ENCODE results near the gene LRMDA. TPM values are rescaled to one million over a fixed set of nuclear protein-coding genes. Genes with fewer than 3 reads are reported as not detected.

LRMDA gene
- polyA plus RNA-seq, 1 donor (not counting 4 experiments of a cell fraction or from before 2014, with no cell fraction given), result not detected

DNA sequence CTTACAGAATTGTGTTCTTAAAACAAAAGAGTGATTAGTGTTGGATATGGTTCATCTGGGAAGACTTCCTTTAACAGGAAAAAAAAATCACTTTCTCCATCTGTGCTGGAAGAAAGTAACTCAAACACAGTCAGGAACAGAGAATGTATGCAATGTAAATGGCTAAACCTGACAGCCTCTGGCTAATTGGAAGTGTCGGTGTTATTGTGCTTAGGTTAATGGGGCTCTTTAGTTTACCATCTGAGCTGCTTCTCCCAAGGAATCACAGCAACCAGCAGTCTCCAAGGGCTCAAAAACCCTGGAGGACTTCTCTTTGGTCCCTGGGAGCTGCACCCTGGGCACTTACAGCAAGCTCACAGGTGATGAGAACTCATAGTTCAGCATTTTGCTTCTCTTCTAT lies 724.5 kb downstream of the LRMDA start:
- H3K27me3 ChIP-seq (ENCODE audit: control insufficient read depth, extremely low read depth, insufficient read depth, low read length), result no peaks in the 10 kb centered on the region
- no peak for FAIRE-seq
- no peaks in the 10 kb centered on the region for H3K9me3 ChIP-seq (ENCODE audit: control insufficient read depth, low read depth, low read length)
- H4K20me1 ChIP-seq (ENCODE audit: control insufficient read depth, extremely low read depth, insufficient read depth, low read length), result no peaks in the 10 kb centered on the region
- H2AFZ ChIP-seq (ENCODE audit: control insufficient read depth, low read length), result no peak overlapping the region
- dilution Hi-C loops (cut with MboI; ENCODE audit: extremely low pct_ligation_motif_present, low sequenced_read_pairs), result no loop called here
- H3K4me1 ChIP-seq (ENCODE audit: control insufficient read depth, extremely low read depth, insufficient read depth, low read length), result no peaks in the 10 kb centered on the region
- no peak overlapping the region for H3K27ac ChIP-seq (ENCODE audit: control insufficient read depth, insufficient read depth, low read length)
- DNase-seq (ENCODE audit: low read depth, low spot score), result no peak
- H3K36me3 ChIP-seq (ENCODE audit: control insufficient read depth in 2 of 2, extremely low read depth in 1 of 2, insufficient read depth in 2 of 2, low read length in 2 of 2), result no peaks in the 10 kb centered on the region
- no peaks in the 10 kb centered on the region for H3K79me2 ChIP-seq (ENCODE audit: control insufficient read depth, insufficient read depth, low read length)
- H3K9ac ChIP-seq (ENCODE audit: control insufficient read depth, extremely low read depth, insufficient read depth, low read length), result no peak overlapping the region
- no peaks in the 10 kb centered on the region for H3K9me1 ChIP-seq (ENCODE audit: control insufficient read depth, extremely low read depth, insufficient read depth, low read length)
- TF ChIP-seq, protein P1, sequence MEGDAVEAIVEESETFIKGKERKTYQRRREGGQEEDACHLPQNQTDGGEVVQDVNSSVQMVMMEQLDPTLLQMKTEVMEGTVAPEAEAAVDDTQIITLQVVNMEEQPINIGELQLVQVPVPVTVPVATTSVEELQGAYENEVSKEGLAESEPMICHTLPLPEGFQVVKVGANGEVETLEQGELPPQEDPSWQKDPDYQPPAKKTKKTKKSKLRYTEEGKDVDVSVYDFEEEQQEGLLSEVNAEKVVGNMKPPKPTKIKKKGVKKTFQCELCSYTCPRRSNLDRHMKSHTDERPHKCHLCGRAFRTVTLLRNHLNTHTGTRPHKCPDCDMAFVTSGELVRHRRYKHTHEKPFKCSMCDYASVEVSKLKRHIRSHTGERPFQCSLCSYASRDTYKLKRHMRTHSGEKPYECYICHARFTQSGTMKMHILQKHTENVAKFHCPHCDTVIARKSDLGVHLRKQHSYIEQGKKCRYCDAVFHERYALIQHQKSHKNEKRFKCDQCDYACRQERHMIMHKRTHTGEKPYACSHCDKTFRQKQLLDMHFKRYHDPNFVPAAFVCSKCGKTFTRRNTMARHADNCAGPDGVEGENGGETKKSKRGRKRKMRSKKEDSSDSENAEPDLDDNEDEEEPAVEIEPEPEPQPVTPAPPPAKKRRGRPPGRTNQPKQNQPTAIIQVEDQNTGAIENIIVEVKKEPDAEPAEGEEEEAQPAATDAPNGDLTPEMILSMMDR (optimal IDR thresholded peaks at IDR 0.05 in 1 of 3, IDR thresholded peaks at IDR 0.05 in 1 of 3, conservative IDR thresholded peaks at IDR 0.05 in 1 of 3; ENCODE audit: extremely low read depth in 1 of 3, insufficient read depth in 2 of 3, low read length in 3 of 3), result no peak
- TF ChIP-seq EZH2 (IDR thresholded peaks at IDR 0.05; ENCODE audit: low read length), result no peak
- no peak overlapping the region for H3K4me2 ChIP-seq (ENCODE audit: control insufficient read depth, extremely low read depth, insufficient read depth, low read depth, low read length)
- no peak overlapping the region for H3K4me3 ChIP-seq (ENCODE audit: control insufficient read depth in 2 of 3, extremely low read depth in 1 of 3, insufficient read depth in 2 of 3, low read depth in 1 of 3, low read length in 3 of 3)

DNA sequence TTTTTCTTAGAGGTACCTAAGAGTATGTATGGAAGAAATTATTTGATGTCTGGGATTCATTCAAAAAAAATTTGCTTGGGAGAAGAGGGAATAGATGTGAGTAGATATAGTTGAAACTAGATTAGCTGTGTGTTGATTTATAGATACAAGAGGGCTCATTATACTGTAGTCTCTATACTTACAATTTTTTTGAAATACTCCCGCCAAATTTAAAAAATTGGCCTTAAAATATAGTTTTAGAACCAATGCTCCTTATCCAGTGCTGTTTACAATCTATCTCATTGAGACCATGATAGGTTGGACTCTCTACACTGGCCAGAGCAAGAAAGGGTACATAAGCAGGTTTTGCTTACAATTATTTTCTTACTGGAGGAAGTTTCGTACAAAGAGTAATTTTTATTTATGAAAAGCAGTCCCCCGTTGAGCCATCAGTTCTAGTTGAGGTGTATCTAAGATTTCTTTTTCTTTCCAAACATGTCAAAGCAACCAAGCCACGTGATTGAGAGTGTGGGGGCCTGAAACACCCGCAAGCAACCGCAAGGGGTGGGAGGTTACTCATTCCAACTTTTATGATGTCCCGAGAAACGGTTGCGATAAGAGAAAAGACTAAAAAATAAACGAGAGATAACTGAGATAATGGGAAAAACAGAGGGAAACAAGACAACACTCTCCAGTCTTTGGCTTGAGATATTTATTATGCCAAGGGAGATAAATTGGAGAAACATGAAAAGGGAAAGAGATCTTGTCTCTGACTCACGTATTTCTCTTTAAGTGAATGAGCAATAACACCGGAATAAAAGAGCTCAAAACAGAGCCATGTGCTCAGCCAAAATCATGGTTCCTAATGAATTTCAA lies 729.2 kb downstream of the LRMDA start:
- no peaks in the 10 kb centered on the region for H3K9me3 ChIP-seq (ENCODE audit: control insufficient read depth, low read depth, low read length)
- no peak for DNase-seq (ENCODE audit: low read depth, low spot score)
- no peaks in the 10 kb centered on the region for H3K9me1 ChIP-seq (ENCODE audit: control insufficient read depth, extremely low read depth, insufficient read depth, low read length)
- no peak overlapping the region for H3K4me2 ChIP-seq (ENCODE audit: control insufficient read depth, extremely low read depth, insufficient read depth, low read depth, low read length)
- dilution Hi-C loops (cut with MboI; ENCODE audit: extremely low pct_ligation_motif_present, low sequenced_read_pairs), result no loop called here
- H3K4me3 ChIP-seq (ENCODE audit: control insufficient read depth in 2 of 3, extremely low read depth in 1 of 3, insufficient read depth in 2 of 3, low read depth in 1 of 3, low read length in 3 of 3), result no peak overlapping the region
- H3K4me1 ChIP-seq (ENCODE audit: control insufficient read depth, extremely low read depth, insufficient read depth, low read length), result no peaks in the 10 kb centered on the region
- no peak overlapping the region for H3K9ac ChIP-seq (ENCODE audit: control insufficient read depth, extremely low read depth, insufficient read depth, low read length)
- no peak overlapping the region for H2AFZ ChIP-seq (ENCODE audit: control insufficient read depth, low read length)
- no peak for FAIRE-seq
- no peaks in the 10 kb centered on the region for H4K20me1 ChIP-seq (ENCODE audit: control insufficient read depth, extremely low read depth, insufficient read depth, low read length)
- H3K36me3 ChIP-seq (ENCODE audit: control insufficient read depth in 2 of 2, extremely low read depth in 1 of 2, insufficient read depth in 2 of 2, low read length in 2 of 2), result no peaks in the 10 kb centered on the region
- TF ChIP-seq, protein P1 (optimal IDR thresholded peaks at IDR 0.05 in 1 of 3, IDR thresholded peaks at IDR 0.05 in 1 of 3, conservative IDR thresholded peaks at IDR 0.05 in 1 of 3; ENCODE audit: extremely low read depth in 1 of 3, insufficient read depth in 2 of 3, low read length in 3 of 3), result no peak
- TF ChIP-seq EZH2 (IDR thresholded peaks at IDR 0.05; ENCODE audit: low read length), result no peak
- no peak overlapping the region for H3K27ac ChIP-seq (ENCODE audit: control insufficient read depth, insufficient read depth, low read length)
- H3K79me2 ChIP-seq (ENCODE audit: control insufficient read depth, insufficient read depth, low read length), result no peaks in the 10 kb centered on the region
- no peaks in the 10 kb centered on the region for H3K27me3 ChIP-seq (ENCODE audit: control insufficient read depth, extremely low read depth, insufficient read depth, low read length)

Data from keratinocyte (primary cell).